Gastrocnemius medialis (tissue), 4 donors: ENCODE data around the gene NADSYN1. TPM values are rescaled to one million over a fixed set of nuclear protein-coding genes. Genes with fewer than 3 reads are reported as not detected.
A peak's percentile ranks its signal among the peaks of the same experiment; 100 is the strongest.

Source experiments
- ATAC-seq, 2 donors: fragments of 150-250 bp; one replicate each; pipeline ENCODE4 v1.9.1; 2016
- DNase-seq, 2 donors: peaks; one replicate each; pipeline ENCODE4 v3.0.0-alpha.2; 2019
- H3K27ac ChIP-seq, 4 donors: fragments of 200-600 bp; sonication (generic); 1 replicate in 1 of 4; 2 replicates in 3 of 4; pipeline ENCODE4 v1.5.1; 2016 to 2018; ENCODE audit warnings: mild to moderate bottlenecking in 2 of 4, moderate library complexity in 1 of 4
- H3K27me3 ChIP-seq, 3 donors: fragments of 200-600 bp; sonication (generic) in 2 of 3; 1 replicate in 1 of 3; 2 replicates in 2 of 3; pipeline versions ENCODE4 v1.5.1 to v1.6.0; 2016 to 2019; ENCODE audit warnings: mild to moderate bottlenecking in 1 of 3, moderate library complexity in 1 of 3
- H3K36me3 ChIP-seq, 2 donors: fragments of 200-600 bp; sonication (generic) in 1 of 2; one replicate each; pipeline ENCODE4 v1.5.1; 2017 to 2018
- H3K4me1 ChIP-seq, 2 donors: fragments of 200-600 bp; sonication (generic) in 1 of 2; one replicate each; pipeline ENCODE4 v1.5.1; 2016 to 2017; ENCODE audit warnings: mild to moderate bottlenecking in 2 of 2
- H3K4me3 ChIP-seq, 4 donors: fragments of 200-600 bp; sonication (generic) in 3 of 4; 1 replicate in 1 of 4; 2 replicates in 3 of 4; pipeline ENCODE4 v1.5.1; 2016 to 2019; ENCODE audit warnings: mild to moderate bottlenecking in 2 of 4
- H3K9me3 ChIP-seq, 3 donors: fragments of 200-600 bp; sonication (generic) in 2 of 3; 1 replicate in 1 of 3; 2 replicates in 2 of 3; pipeline ENCODE4 v1.5.1; 2016 to 2019
- CTCF ChIP-seq, 5 experiments: fragments of 450-650 bp in 3 of 5; fragments of 200-600 bp in 2 of 5; sonication (generic) in 2 of 5; IDR thresholded peaks in 4 of 5; conservative IDR thresholded peaks in 1 of 5; 1 replicate in 4 of 5; 2 replicates in 1 of 5; pipeline ENCODE4 v1.5.1; 2016 to 2019; ENCODE audit warnings: antibody characterized with exemption in 5 of 5, mild to moderate bottlenecking in 3 of 5, moderate library complexity in 3 of 5
- POLR2A ChIP-seq, 2 donors: fragments of 450-650 bp; IDR thresholded peaks; one replicate each; pipeline ENCODE4 v1.6.1; 2017; ENCODE audit warnings: antibody characterized with exemption in 2 of 2, mild to moderate bottlenecking in 2 of 2, moderate library complexity in 2 of 2
- in situ Hi-C, 4 donors: fragments of 200-750 bp; cut with MboI; loops; one replicate each; pipeline versions ENCODE4 v1.15.0 to v1.8.0; 2017; ENCODE audit warnings: low sequenced_read_pairs in 4 of 4
- intact Hi-C: fragments of 100-400 bp; cut with DNase I; formaldehyde crosslinking; loops from one replicate; pipeline ENCODE4 v1.15.1; 2023; ENCODE audit warnings: low total_unique reads
- total RNA-seq, 4 donors: library from RNA; depleted of rRNA; stranded (reverse); fragments of >200 nt; gene quantifications; one replicate each; pipeline versions ENCODE4 v1.1.0 to v1.2.3, GENCODE V29; 2016

NADSYN1 gene
- total RNA-seq = 10 to 100 TPM; 10.5 to 27.1 (median 16.0) TPM

DNA sequence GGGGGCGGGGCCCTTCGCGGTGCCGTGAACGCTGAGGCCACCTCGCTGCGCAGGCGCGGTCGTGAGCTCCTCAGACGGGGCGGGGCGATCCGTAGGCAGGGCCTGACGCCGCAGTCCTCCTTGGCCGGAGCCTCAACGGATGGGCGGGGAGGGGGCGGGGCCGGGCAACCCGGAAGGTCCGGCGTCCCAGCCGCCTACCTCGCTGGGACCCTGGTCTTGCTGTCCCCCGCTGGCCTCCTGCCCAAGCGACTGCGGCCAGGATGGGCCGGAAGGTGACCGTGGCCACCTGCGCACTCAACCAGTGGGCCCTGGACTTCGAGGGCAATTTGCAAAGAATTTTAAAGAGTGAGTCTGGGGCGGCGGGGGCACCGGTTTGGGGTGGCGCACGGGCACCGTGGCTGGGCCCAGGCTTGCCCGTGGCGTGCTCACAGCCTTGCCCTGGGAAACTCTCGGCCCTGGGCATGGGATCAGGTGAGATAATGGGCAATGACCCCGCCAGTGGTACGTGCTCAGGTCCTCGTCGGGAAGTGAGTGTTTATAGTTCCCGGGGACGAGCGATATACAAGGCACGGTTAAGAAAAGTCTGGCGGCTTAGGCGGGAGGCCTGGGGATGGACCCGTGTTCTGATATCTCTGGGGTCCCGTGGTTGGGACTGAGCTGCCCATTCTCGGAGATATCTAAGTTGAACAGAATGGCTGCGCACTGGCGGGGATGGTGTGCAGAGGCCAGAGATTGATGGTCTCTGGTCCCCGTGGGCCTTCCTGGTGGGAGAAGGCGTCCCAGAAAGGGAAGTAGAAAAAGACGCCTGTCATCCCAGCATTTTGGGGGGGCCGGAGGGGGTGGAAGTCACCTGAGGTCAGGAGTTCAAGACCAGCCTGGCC lies at the start of gene NADSYN1:
NADSYN1 (plus strand) TSS at position 167 of the 881 bp plus-strand sequence; CDS start at position 261, 94 bp downstream.
- peak; percentile 95 to 96 for DNase-seq
- H3K9me3 ChIP-seq = no peaks in the 10 kb centered on the region
- H3K4me3 ChIP-seq = peak within 1 kb of the TSS; percentile 82 to 96 (median 88)
- peak; percentile 81 to 82 for ATAC-seq
- TF ChIP-seq POLR2A (IDR thresholded peaks at IDR 0.05) (peak; percentile 49 to 72), CTCF (IDR thresholded peaks at IDR 0.05 in 4 of 5, conservative IDR thresholded peaks at IDR 0.05 in 1 of 5) (no peak)
- intact Hi-C loops = loop anchor here (5.0 kb wide), 1 partner anchor 44 kb away; no protein-coding TSS in a partner anchor
- H3K27me3 ChIP-seq = no peaks in the 10 kb centered on the region
- H3K27ac ChIP-seq = peak within 1 kb of the TSS; percentile 78 to 87 (median 82)
- H3K36me3 ChIP-seq = peaks cover 0 to 38% of the 10 kb centered on the region in 2 donors
- in situ Hi-C loops = no loop called here
- peaks cover 23 to 31% of the 10 kb centered on the region in 2 donors for H3K4me1 ChIP-seq

GRCh38 chr11:71404209-71404608 lies 48.8 kb upstream of the NADSYN1 start:
- ATAC-seq = no peak
- no peak for DNase-seq
- Histone ChIP-seq H3K27me3 (no peaks in the 10 kb centered on the region), H3K4me1 (no peaks in the 10 kb centered on the region), H3K9me3 (no peaks in the 10 kb centered on the region), H3K4me3 (no peak overlapping the region), H3K27ac (no peak overlapping the region), H3K36me3 (no peaks in the 10 kb centered on the region)
- intact Hi-C loops (no loop called here), in situ Hi-C loops (no loop called here)
- TF ChIP-seq POLR2A (IDR thresholded peaks at IDR 0.05) (no peak), CTCF (IDR thresholded peaks at IDR 0.05 in 4 of 5, conservative IDR thresholded peaks at IDR 0.05 in 1 of 5) (no peak)

GRCh38 chr11:71406681-71407080 lies 46.3 kb upstream of the NADSYN1 start:
- in situ Hi-C loops = no loop called here
- Histone ChIP-seq H3K27me3 (no peaks in the 10 kb centered on the region), H3K4me1 (no peaks in the 10 kb centered on the region), H3K4me3 (no peak overlapping the region), H3K36me3 (no peaks in the 10 kb centered on the region), H3K9me3 (no peaks in the 10 kb centered on the region), H3K27ac (no peak overlapping the region)
- ATAC-seq = no peak
- TF ChIP-seq CTCF (IDR thresholded peaks at IDR 0.05 in 4 of 5, conservative IDR thresholded peaks at IDR 0.05 in 1 of 5) (no peak), POLR2A (IDR thresholded peaks at IDR 0.05) (no peak)
- intact Hi-C loops = no loop called here
- DNase-seq = no peak

GRCh38 chr11:71407356-71407755 lies 45.6 kb upstream of the NADSYN1 start:
- in situ Hi-C loops = no loop called here

More at GRCh38 chr11:71407356-71407755, 45.6 kb upstream of the NADSYN1 start:
- Histone ChIP-seq H3K4me1 (no peaks in the 10 kb centered on the region), H3K4me3 (no peak overlapping the region), H3K27me3 (no peaks in the 10 kb centered on the region), H3K27ac (no peak overlapping the region), H3K36me3 (no peaks in the 10 kb centered on the region), H3K9me3 (no peaks in the 10 kb centered on the region)
- DNase-seq (no peak), ATAC-seq (no peak)
- intact Hi-C loops = no loop called here
- TF ChIP-seq CTCF (IDR thresholded peaks at IDR 0.05 in 4 of 5, conservative IDR thresholded peaks at IDR 0.05 in 1 of 5) (no peak), POLR2A (IDR thresholded peaks at IDR 0.05) (no peak)
